H9 (cell line): ENCODE results near the gene SPATA17. TPM values are rescaled to one million over a fixed set of nuclear protein-coding genes. Genes with fewer than 3 reads are reported as not detected.

Experiments
- DNase-seq: peaks from one replicate; pipeline ENCODE4 v3.0.0-alpha.2; 2017
- H2AFZ ChIP-seq: one replicate; pipeline ENCODE4 v1.6.1; 2013; ENCODE audit warnings: mild to moderate bottlenecking, low read length, control low read depth, moderate library complexity
- H2AK5ac ChIP-seq: 2 replicates; pipeline ENCODE4 v1.6.1; 2013; ENCODE audit warnings: low read length, control low read depth, mixed read lengths; ENCODE audit not compliant: insufficient read length
- H2BK120ac ChIP-seq: one replicate; pipeline ENCODE4 v1.6.1; 2013; ENCODE audit warnings: low read depth, mild to moderate bottlenecking, low read length, control low read depth, inconsistent platforms; ENCODE audit not compliant: poor library complexity, severe bottlenecking
- H2BK12ac ChIP-seq: 2 replicates; pipeline ENCODE4 v1.6.1; 2013; ENCODE audit warnings: low read length, control low read depth, mixed read lengths, low read depth; ENCODE audit not compliant: insufficient read length
- H2BK15ac ChIP-seq: 2 replicates; pipeline ENCODE4 v1.6.1; 2013; ENCODE audit warnings: low read depth, low read length, control low read depth
- H2BK20ac ChIP-seq: one replicate; pipeline ENCODE4 v1.6.1; 2013; ENCODE audit warnings: low read depth, mild to moderate bottlenecking, low read length, control low read depth, inconsistent platforms; ENCODE audit not compliant: poor library complexity, severe bottlenecking
- H2BK5ac ChIP-seq: 2 replicates; pipeline ENCODE4 v1.6.1; 2013; ENCODE audit warnings: low read length, control low read depth, mixed read lengths; ENCODE audit not compliant: insufficient read length
- H3K14ac ChIP-seq: 2 replicates; pipeline ENCODE4 v1.6.1; 2013; ENCODE audit warnings: low read length, control low read depth; ENCODE audit not compliant: insufficient read depth
- H3K18ac ChIP-seq: 2 replicates; pipeline ENCODE4 v1.6.1; 2013; ENCODE audit warnings: low read depth, mild to moderate bottlenecking, mixed read lengths, low read length, control low read depth; ENCODE audit not compliant: insufficient read length
- H3K23ac ChIP-seq: 2 replicates; pipeline ENCODE4 v1.6.1; 2013; ENCODE audit warnings: low read length, control low read depth, mixed read lengths, low read depth; ENCODE audit not compliant: insufficient read length
- H3K23me2 ChIP-seq: 2 replicates; pipeline ENCODE4 v1.6.1; 2013; ENCODE audit warnings: low read depth, mild to moderate bottlenecking, mixed read lengths, low read length, control low read depth; ENCODE audit not compliant: insufficient read length, poor library complexity, severe bottlenecking
- H3K27ac ChIP-seq: 2 replicates; pipeline ENCODE4 v1.5.1; 2013; ENCODE audit warnings: low read length, control low read depth, mixed read lengths, low read depth; ENCODE audit not compliant: insufficient read length
- H3K27me3 ChIP-seq: 2 replicates; pipeline ENCODE4 v1.6.1; 2013; ENCODE audit warnings: low read length, control low read depth, inconsistent platforms; ENCODE audit not compliant: insufficient read depth
- H3K4ac ChIP-seq: 2 replicates; pipeline ENCODE4 v1.6.1; 2013; ENCODE audit warnings: low read depth, mild to moderate bottlenecking, control low read depth, inconsistent platforms, low read length, moderate library complexity
- H3K4me1 ChIP-seq: 2 replicates; pipeline ENCODE4 v1.6.1; 2013; ENCODE audit warnings: low read length, control low read depth, inconsistent platforms; ENCODE audit not compliant: insufficient read depth
- H3K4me2 ChIP-seq: 2 replicates; pipeline ENCODE4 v1.6.1; 2013; ENCODE audit warnings: low read length, control low read depth, mixed read lengths; ENCODE audit not compliant: insufficient read length, insufficient read depth
- H3K56ac ChIP-seq: 2 replicates; pipeline ENCODE4 v1.6.1; 2013; ENCODE audit warnings: low read depth, mild to moderate bottlenecking, mixed read lengths, low read length, control low read depth; ENCODE audit not compliant: insufficient read length
- H3K79me1 ChIP-seq: 2 replicates; pipeline ENCODE4 v1.6.1; 2013; ENCODE audit warnings: low read depth, mild to moderate bottlenecking, moderate library complexity, low read length, control low read depth, inconsistent platforms; ENCODE audit not compliant: insufficient read depth, poor library complexity, severe bottlenecking
- H3K79me2 ChIP-seq: 2 replicates; pipeline ENCODE4 v1.6.1; 2013; ENCODE audit warnings: low read length, control low read depth, inconsistent platforms; ENCODE audit not compliant: insufficient read depth
- H3K9ac ChIP-seq: 2 replicates; pipeline ENCODE4 v1.6.1; 2013; ENCODE audit warnings: low read length, control low read depth, mixed read lengths; ENCODE audit not compliant: insufficient read length; ENCODE audit errors: extremely low read depth
- H3K9me3 ChIP-seq: one replicate; pipeline ENCODE4 v1.6.1; 2013; ENCODE audit warnings: low read depth, low read length, inconsistent platforms; ENCODE audit not compliant: control insufficient read depth
- H3T11ph ChIP-seq: one replicate; pipeline ENCODE4 v1.6.1; 2013; ENCODE audit warnings: mild to moderate bottlenecking, low read length, control low read depth, inconsistent platforms
- H4K20me1 ChIP-seq: one replicate; pipeline ENCODE4 v1.6.1; 2013; ENCODE audit not compliant: control insufficient read depth, insufficient read length, insufficient read depth
- H4K5ac ChIP-seq: 2 replicates; pipeline ENCODE4 v1.6.1; 2013; ENCODE audit warnings: low read depth, mild to moderate bottlenecking, mixed read lengths, low read length, control low read depth; ENCODE audit not compliant: insufficient read length
- H4K8ac ChIP-seq: replicated peaks from 2 replicates; pipeline ENCODE4 v1.6.1; 2013; ENCODE audit warnings: low read length, control low read depth, mixed read lengths, low read depth; ENCODE audit not compliant: insufficient read length
- H4K91ac ChIP-seq: 2 replicates; pipeline ENCODE4 v1.6.1; 2013; ENCODE audit warnings: low read depth, mild to moderate bottlenecking, moderate library complexity, mixed read lengths, low read length, control low read depth; ENCODE audit not compliant: insufficient read length
- H3K27ac Mint-ChIP-seq, 3 experiments: 2 replicates in 2 of 3; 3 replicates in 1 of 3; pipeline ENCODE4 v1.8.0; 2020 to 2021; ENCODE audit warnings: mixed read lengths in 3 of 3, mild to moderate bottlenecking in 1 of 3, moderate library complexity in 1 of 3
- H3K27me3 Mint-ChIP-seq: 2 replicates; pipeline ENCODE4 v1.8.0; 2021; ENCODE audit warnings: low read depth, mild to moderate bottlenecking, moderate library complexity, mixed read lengths
- H3K36me3 Mint-ChIP-seq, 3 experiments: 2 replicates in 2 of 3; 3 replicates in 1 of 3; pipeline ENCODE4 v1.8.0; 2020 to 2021; ENCODE audit warnings: low read depth in 3 of 3, mixed read lengths in 3 of 3; ENCODE audit not compliant: insufficient read depth in 1 of 3
- H3K4me1 Mint-ChIP-seq, 2 experiments: 2 replicates each; pipeline ENCODE4 v1.8.0; 2020; ENCODE audit warnings: mixed read lengths in 2 of 2
- H3K4me3 Mint-ChIP-seq, 2 experiments: 2 replicates in 1 of 2; 3 replicates in 1 of 2; pipeline ENCODE4 v1.8.0; 2020 to 2021; ENCODE audit warnings: mild to moderate bottlenecking in 2 of 2, mixed read lengths in 2 of 2, moderate library complexity in 1 of 2
- H3K9me3 Mint-ChIP-seq, 2 experiments: 2 replicates in 1 of 2; 3 replicates in 1 of 2; pipeline ENCODE4 v1.8.0; 2020; ENCODE audit warnings: mild to moderate bottlenecking in 2 of 2, mixed read lengths in 2 of 2, moderate library complexity in 1 of 2
- CTCF ChIP-seq: fragments of 200-600 bp; sonication (generic); conservative IDR thresholded peaks from 3 replicates; pipeline ENCODE4 v1.8.0; 2021; ENCODE audit warnings: antibody characterized with exemption, mild to moderate bottlenecking
- WGBS: extraction: QIAGEN DNeasy Blood & Tissue Kit; methylation state at CpG from one replicate; pipeline ENCODE4 v1.1.7; 2013; ENCODE audit warnings: missing lambda C conversion rate, low lambda C conversion rate, mixed read lengths; ENCODE audit not compliant: insufficient read length; ENCODE audit errors: extremely low coverage; 5-methylcytosine and 5-hydroxymethylcytosine counted together
- total RNA-seq: library from RNA; stranded (reverse); gene quantifications from 2 replicates; pipeline ENCODE4 v1.2.1, GENCODE V29; 2021

The SPATA17 gene
- total RNA-seq, 1 experiment from 2014 or later = 0.44 TPM

DNA sequence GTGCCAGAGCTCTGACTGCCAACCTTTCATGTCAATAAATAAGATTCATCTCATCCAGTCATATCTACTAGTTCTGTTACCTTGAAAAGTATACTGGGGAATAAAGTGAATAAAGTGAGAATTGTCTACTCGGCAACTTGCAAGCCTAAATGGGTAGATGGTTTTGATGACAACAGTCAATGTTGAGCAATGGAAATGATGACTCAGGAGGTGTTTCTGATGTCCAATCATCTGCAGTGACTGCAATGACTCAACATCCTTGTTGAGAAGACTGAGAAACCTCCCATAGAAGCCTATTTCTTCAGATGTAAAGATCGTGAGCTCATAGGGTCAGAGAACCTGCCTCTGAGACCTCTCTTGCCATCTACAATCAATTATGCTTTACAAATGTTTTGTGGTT, 276.4 kb downstream of the SPATA17 start:
- no peak for DNase-seq
- H3K4ac ChIP-seq = no peak overlapping the region
- no CpG with 5 or more reads among the region's 2 CpGs for WGBS

More for the DNA sequence above, 276.4 kb downstream of the SPATA17 start:
- H3K79me2 ChIP-seq = no peaks in the 10 kb centered on the region
- Mint-ChIP-seq H3K9me3 (no peaks in the 10 kb centered on the region), H3K27ac (no peak overlapping the region), H3K4me1 (no peaks in the 10 kb centered on the region), H3K27me3 (peaks cover 1% of the 10 kb centered on the region; the same call in 1 of the 2 replicates), H3K4me3 (no peak overlapping the region), H3K36me3 (no peaks in the 10 kb centered on the region)
- no peak overlapping the region for H3T11ph ChIP-seq
- H2AFZ ChIP-seq = no peak overlapping the region
- H2BK12ac ChIP-seq = no peak overlapping the region
- no peak overlapping the region for H4K91ac ChIP-seq
- no peak overlapping the region for H3K14ac ChIP-seq
- no peak overlapping the region for H3K4me2 ChIP-seq
- no peak overlapping the region for H3K56ac ChIP-seq
- no peak overlapping the region for H2BK5ac ChIP-seq
- H2BK20ac ChIP-seq = no peak overlapping the region
- H3K23ac ChIP-seq = no peak overlapping the region
- no peaks in the 10 kb centered on the region; the same call in 1 of the 2 replicates for H3K27me3 ChIP-seq
- no peaks in the 10 kb centered on the region for H3K9me3 ChIP-seq
- H3K23me2 ChIP-seq = no peaks in the 10 kb centered on the region
- H3K4me1 ChIP-seq = no peaks in the 10 kb centered on the region
- no peaks in the 10 kb centered on the region for H3K79me1 ChIP-seq
- H3K9ac ChIP-seq = no peak overlapping the region
- H2AK5ac ChIP-seq = no peak overlapping the region
- no peak overlapping the region for H3K18ac ChIP-seq
- no peak overlapping the region for H3K27ac ChIP-seq
- H4K20me1 ChIP-seq = no peaks in the 10 kb centered on the region
- no peak overlapping the region for H2BK120ac ChIP-seq
- H4K8ac ChIP-seq = no peak overlapping the region
- no peak overlapping the region for H2BK15ac ChIP-seq
- no peak for TF ChIP-seq CTCF
- no peak overlapping the region for H4K5ac ChIP-seq
